HEK293T (cell line): ENCODE measurements around the gene LYPD6B.

ENCODE experiments used
- CTCF ChIA-PET: fragments of 350-600 bp; formaldehyde crosslinking; extraction: SDS; loops from one replicate; lab custom pipeline; 2021; ENCODE audit warnings: antibody characterized with exemption, inconsistent platforms; lab: Yijun Ruan, JAX
- POLR2A ChIA-PET: fragments of 350-600 bp; formaldehyde crosslinking; extraction: SDS; loops from one replicate; lab custom pipeline; 2020; ENCODE audit warnings: antibody characterized with exemption, inconsistent platforms; lab: Yijun Ruan, JAX
- DNase-seq: peaks from one replicate; pipeline ENCODE4 v3.0.0; 2012; ENCODE audit warnings: mixed read lengths; ENCODE audit errors: extremely low spot score
- ARNT ChIP-seq: fragments of 450-650 bp; IDR thresholded peaks from 2 replicates; pipeline ENCODE4 v1.6.1; 2017; ENCODE audit warnings: mild to moderate bottlenecking
- BHLHE40 ChIP-seq: fragments of 450-650 bp; IDR thresholded peaks from 2 replicates; pipeline ENCODE4 v1.6.1; 2016; ENCODE audit warnings: mild to moderate bottlenecking, moderate library complexity, borderline replicate concordance
- CTBP1 ChIP-seq: fragments of 450-650 bp; IDR thresholded peaks from 2 replicates; pipeline ENCODE4 v1.6.1; 2016; ENCODE audit warnings: borderline replicate concordance
- ELF4 ChIP-seq: fragments of 450-650 bp; IDR thresholded peaks from 2 replicates; pipeline ENCODE4 v1.6.1; 2017; ENCODE audit warnings: antibody characterized with exemption
- FOXA1 ChIP-seq: fragments of 450-650 bp; IDR thresholded peaks from 2 replicates; pipeline ENCODE4 v1.6.1; 2016; ENCODE audit warnings: mild to moderate bottlenecking
- FOXK2 ChIP-seq: fragments of 450-650 bp; IDR thresholded peaks from 2 replicates; pipeline ENCODE4 v1.6.1; 2016; ENCODE audit warnings: mild to moderate bottlenecking
- FOXM1 ChIP-seq: fragments of 450-650 bp; IDR thresholded peaks from 2 replicates; pipeline ENCODE4 v1.6.1; 2017; ENCODE audit warnings: mild to moderate bottlenecking, borderline replicate concordance
- HDGF ChIP-seq: fragments of 450-650 bp; IDR thresholded peaks from 2 replicates; pipeline ENCODE4 v1.6.1; 2017; ENCODE audit warnings: antibody characterized with exemption, borderline replicate concordance
- L3MBTL2 ChIP-seq: fragments of 450-650 bp; conservative IDR thresholded peaks from 2 replicates; pipeline ENCODE4 v1.6.1; 2016; ENCODE audit warnings: mild to moderate bottlenecking
- LEF1 ChIP-seq: fragments of 450-650 bp; IDR thresholded peaks from 2 replicates; pipeline ENCODE4 v1.6.1; 2017; ENCODE audit warnings: mild to moderate bottlenecking, borderline replicate concordance
- NFRKB ChIP-seq: fragments of 450-650 bp; IDR thresholded peaks from 2 replicates; pipeline ENCODE4 v1.6.1; 2016; ENCODE audit warnings: mild to moderate bottlenecking, moderate library complexity
- PKNOX1 ChIP-seq: fragments of 450-650 bp; IDR thresholded peaks from 2 replicates; pipeline ENCODE4 v1.6.1; 2016
- SP1 ChIP-seq: fragments of 450-650 bp; IDR thresholded peaks from 2 replicates; pipeline ENCODE4 v1.6.1; 2017
- SUZ12 ChIP-seq: fragments of 450-650 bp; IDR thresholded peaks from 2 replicates; pipeline ENCODE4 v1.6.1; 2016; ENCODE audit warnings: mild to moderate bottlenecking
- TARDBP ChIP-seq: fragments of 450-650 bp; IDR thresholded peaks from 2 replicates; pipeline ENCODE4 v1.6.1; 2016
- ZNF384 ChIP-seq: fragments of 450-650 bp; IDR thresholded peaks from 2 replicates; pipeline ENCODE4 v1.6.1; 2016

The LYPD6B gene

GRCh38 chr2:149098701-149099100 lies 60.2 kb downstream of the LYPD6B start:
- CTCF ChIA-PET, result no interaction called here
- DNase-seq, result no peak

GRCh38 chr2:149099298-149099697 lies 60.8 kb downstream of the LYPD6B start:
- no peak for DNase-seq
- ChIA-PET CTCF (no interaction called here), POLR2A (no interaction called here)
- TF ChIP-seq L3MBTL2, result no peak
- TF ChIP-seq LEF1, result no peak
- TF ChIP-seq ELF4, result no peak
- TF ChIP-seq CTBP1, result no peak
- no peak for TF ChIP-seq ZNF384
- no peak for TF ChIP-seq SP1
- TF ChIP-seq FOXM1, result no peak

More at GRCh38 chr2:149098701-149099100, 60.2 kb downstream of the LYPD6B start:
- POLR2A ChIA-PET, result no interaction called here
- TF ChIP-seq HDGF, result no peak
- TF ChIP-seq TARDBP, result no peak
- no peak for TF ChIP-seq SP1
- TF ChIP-seq PKNOX1, result no peak
- no peak for TF ChIP-seq FOXM1
- TF ChIP-seq CTBP1, result no peak
- TF ChIP-seq NFRKB, result no peak
- no peak for TF ChIP-seq ZNF384
- no peak for TF ChIP-seq BHLHE40
- TF ChIP-seq ELF4, result no peak
- no peak for TF ChIP-seq L3MBTL2
- no peak for TF ChIP-seq SUZ12
- TF ChIP-seq FOXA1, result no peak
- TF ChIP-seq LEF1, result no peak
- no peak for TF ChIP-seq FOXK2
- no peak for TF ChIP-seq ARNT

- DNase-seq, result no peak
- ChIA-PET CTCF (no interaction called here), POLR2A (no interaction called here)
- TF ChIP-seq ARNT, result no peak
- no peak for TF ChIP-seq NFRKB
- TF ChIP-seq SUZ12, result no peak
- no peak for TF ChIP-seq L3MBTL2
- TF ChIP-seq LEF1, result no peak
- no peak for TF ChIP-seq ZNF384
- TF ChIP-seq HDGF, result no peak
- TF ChIP-seq TARDBP, result no peak
- TF ChIP-seq PKNOX1, result no peak
- TF ChIP-seq CTBP1, result no peak
- TF ChIP-seq FOXK2, result no peak
- no peak for TF ChIP-seq SP1
- no peak for TF ChIP-seq FOXM1
- no peak for TF ChIP-seq FOXA1
- no peak for TF ChIP-seq ELF4
Measured at GRCh38 chr2:149100739-149101699, 62.5 kb downstream of the LYPD6B start.

- no peak for TF ChIP-seq ARNT
- TF ChIP-seq LEF1, result no peak
- TF ChIP-seq FOXA1, result no peak
- POLR2A ChIA-PET, result no interaction called here
- DNase-seq, result no peak
- CTCF ChIA-PET, result no interaction called here
Measured at GRCh38 chr2:149101818-149102217, 63.3 kb downstream of the LYPD6B start.

- no peak for DNase-seq
- ChIA-PET POLR2A (no interaction called here), CTCF (no interaction called here)
- no peak for TF ChIP-seq ELF4
- no peak for TF ChIP-seq L3MBTL2
Measured at GRCh38 chr2:149103081-149103620, 64.7 kb downstream of the LYPD6B start.

- ChIA-PET POLR2A (no interaction called here), CTCF (no interaction called here)
Measured at GRCh38 chr2:149104221-149104620, 65.7 kb downstream of the LYPD6B start.

GRCh38 chr2:149112068-149112467 lies 73.6 kb downstream of the LYPD6B start:
- TF ChIP-seq PKNOX1 (no peak), FOXA1 (no peak), HDGF (no peak), TARDBP (no peak), CTBP1 (no peak), BHLHE40 (no peak), L3MBTL2 (no peak), FOXK2 (no peak), FOXM1 (no peak), LEF1 (no peak), ARNT (no peak), SP1 (no peak), ZNF384 (no peak), ELF4 (no peak), NFRKB (no peak), SUZ12 (no peak)
- no peak for DNase-seq
- CTCF ChIA-PET, result no interaction called here
- POLR2A ChIA-PET, result no interaction called here

More at GRCh38 chr2:149104221-149104620, 65.7 kb downstream of the LYPD6B start:
- no peak for DNase-seq
- TF ChIP-seq FOXA1 (no peak), HDGF (no peak), ARNT (no peak)
